A549 (cell line): ENCODE measurements around the gene SYNPR. TPM values are rescaled to one million over a fixed set of nuclear protein-coding genes. Genes with fewer than 3 reads are reported as not detected.
"Not testable (repeated sequence)": the region's sequence is repeated elsewhere in the genome, so short reads cannot be mapped to it uniquely, and the experiment has no call there.

Experiments used
- ATAC-seq, 2 experiments: fragments of 200-7000 bp in 1 of 2; fragments of >200 bp in 1 of 2; cut with Nextera tagmentation in 1 of 2; cut with Tn5 transposase in 1 of 2; 3 replicates each; pipeline versions ENCODE4 v1.8.0 to v1.9.1; 2018 to 2020; ENCODE audit warnings: mild to moderate bottlenecking in 1 of 2, moderate library complexity in 1 of 2
- CTCF ChIA-PET: fragments of 300-600 bp; sonication (Branson Sonifier 250); formaldehyde crosslinking; extraction: SDS; loops from one replicate; lab custom pipeline; 2021; ENCODE audit warnings: antibody characterized with exemption, inconsistent platforms; lab: Yijun Ruan, JAX
- POLR2A ChIA-PET: fragments of 350-600 bp; formaldehyde crosslinking; extraction: SDS; loops from one replicate; lab custom pipeline; 2021; ENCODE audit warnings: antibody characterized with exemption, inconsistent platforms; lab: Yijun Ruan, JAX
- DNase-seq, 2 experiments: peaks; one replicate each; pipeline versions ENCODE4 v3.0.0 to v3.0.0-alpha.2; 2011 to 2016; ENCODE audit warnings: low read depth in 1 of 2, low spot score in 1 of 2
- FAIRE-seq: peaks from 2 replicates; lab custom pipeline; 2011; peaks lifted over from hg19 to GRCh38; lab: Jason Lieb, UNC
- H3K27ac ChIP-seq, 2 experiments: fragments of >200 bp; sonication (Bioruptor Twin); formaldehyde crosslinking; 3 replicates each; pipeline ENCODE4 v1.5.1; 2016 to 2017
- H3K4me1 ChIP-seq: fragments of >200 bp; sonication (Bioruptor Twin); formaldehyde crosslinking; 3 replicates; pipeline ENCODE4 v1.6.1; 2016
- H3K4me2 ChIP-seq: fragments of >200 bp; sonication (Bioruptor Twin); formaldehyde crosslinking; 3 replicates; pipeline ENCODE4 v1.6.1; 2016
- H3K4me3 ChIP-seq: fragments of >200 bp; sonication (Bioruptor Twin); formaldehyde crosslinking; 3 replicates; pipeline ENCODE4 v1.5.1; 2016
- H3K9me3 ChIP-seq: fragments of >200 bp; sonication (Bioruptor Twin); formaldehyde crosslinking; 3 replicates; pipeline ENCODE4 v1.6.1; 2016
- CHD2 ChIP-seq: fragments of 150-350 bp; IDR thresholded peaks from 2 replicates; pipeline ENCODE4 v1.6.1; 2014; ENCODE audit warnings: low read length; ENCODE audit not compliant: partially characterized antibody
- CHD4 ChIP-seq: fragments of 200-600 bp; sonication (generic); IDR thresholded peaks from 2 replicates; pipeline ENCODE4 v1.6.1; 2016; ENCODE audit warnings: antibody characterized with exemption, mild to moderate bottlenecking, borderline replicate concordance
- FOSB ChIP-seq: fragments of 250-450 bp; sonication (Bioruptor Pico); IDR thresholded peaks from 2 replicates; pipeline ENCODE4 v1.5.0; 2020; ENCODE audit warnings: mild to moderate bottlenecking, moderate library complexity
- FOSL2 ChIP-seq, 2 experiments: fragments of 450-650 bp in 1 of 2; fragments of >200 bp in 1 of 2; sonication (Bioruptor Twin) in 1 of 2; formaldehyde crosslinking; IDR thresholded peaks; 2 replicates each; pipeline versions ENCODE4 v1.5.0 to v1.6.1; 2016 to 2020; ENCODE audit warnings: mild to moderate bottlenecking in 1 of 2, moderate library complexity in 1 of 2
- FOXS1 ChIP-seq: fragments of 250-450 bp; sonication (Bioruptor Pico); IDR thresholded peaks from 2 replicates; pipeline ENCODE4 v1.5.0; 2020; ENCODE audit warnings: mild to moderate bottlenecking, moderate library complexity
- JUN ChIP-seq, 2 experiments: fragments of >200 bp; sonication (Bioruptor Twin); formaldehyde crosslinking; IDR thresholded peaks; 2 replicates in 1 of 2; 3 replicates in 1 of 2; pipeline ENCODE4 v1.6.1; 2016 to 2017
- JUNB ChIP-seq: fragments of >200 bp; sonication (Bioruptor Twin); formaldehyde crosslinking; IDR thresholded peaks from 2 replicates; pipeline ENCODE4 v1.6.1; 2016
- MAFK ChIP-seq: fragments of 450-650 bp; IDR thresholded peaks from 2 replicates; pipeline ENCODE4 v1.6.1; 2014; ENCODE audit not compliant: partially characterized antibody
- MYC ChIP-seq: IDR thresholded peaks from 2 replicates; pipeline ENCODE4 v1.6.1; 2012; ENCODE audit warnings: mild to moderate bottlenecking, inconsistent platforms, low read length, improper control_type of control experiment, borderline replicate concordance
- NR3C1 ChIP-seq: fragments of >200 bp; sonication (Bioruptor Twin); formaldehyde crosslinking; IDR thresholded peaks from 3 replicates; pipeline ENCODE4 v1.6.1; 2017
- POLR2AphosphoS2 ChIP-seq: conservative IDR thresholded peaks from 2 replicates; pipeline ENCODE4 v1.6.1; 2012; ENCODE audit warnings: low read length, improper control_type of control experiment, inconsistent platforms
- RCOR1 ChIP-seq: fragments of 150-350 bp; IDR thresholded peaks from 2 replicates; pipeline ENCODE4 v1.6.1; 2014; ENCODE audit warnings: antibody characterized with exemption, low read length, low read depth
- RNF2 ChIP-seq: fragments of 200-600 bp; sonication (generic); IDR thresholded peaks from 2 replicates; pipeline ENCODE4 v1.6.1; 2016; ENCODE audit warnings: low read depth, mild to moderate bottlenecking, antibody characterized with exemption, moderate library complexity, borderline replicate concordance
- SREBF2 ChIP-seq: fragments of 450-650 bp; IDR thresholded peaks from 2 replicates; pipeline ENCODE4 v1.6.1; 2014; ENCODE audit warnings: mild to moderate bottlenecking, moderate library complexity
- ZSCAN20 ChIP-seq: fragments of 250-450 bp; sonication (Bioruptor Pico); IDR thresholded peaks from 2 replicates; pipeline ENCODE4 v1.8.0; 2022; ENCODE audit warnings: mild to moderate bottlenecking, moderate library complexity
- WGBS: methylation state at CpG from one replicate; pipeline ENCODE4 v1.1.6; 2017; ENCODE audit errors: missing lambda C conversion rate; 5-methylcytosine and 5-hydroxymethylcytosine counted together
- polyA plus RNA-seq, 4 experiments: library from polyadenylated mRNA; depleted of rRNA in 3 of 4; stranded (reverse); fragments of >200 nt; fragmentation: RNase III in 1 of 4; extraction: RNeasy Plus Mini Kit Qiagen cat#74134 plus additional on column Dnase treatment in 1 of 4; gene quantifications; 2 replicates in 3 of 4; 3 replicates in 1 of 4; pipeline ENCODE4 v1.2.3, GENCODE V29; 2011 to 2017
- TF ChIP-seq, protein P1 (sequence below): fragments of >200 bp; sonication (Bioruptor Twin); formaldehyde crosslinking; IDR thresholded peaks from 3 replicates; pipeline ENCODE4 v1.5.1; 2016
- TF ChIP-seq, protein P2 (sequence below): fragments of 450-650 bp; IDR thresholded peaks from 2 replicates; pipeline ENCODE4 v1.6.1; 2014; ENCODE audit warnings: antibody characterized with exemption
- TF ChIP-seq, protein P3 (sequence below): fragments of >200 bp; sonication (Bioruptor Twin); formaldehyde crosslinking; IDR thresholded peaks from 3 replicates; pipeline ENCODE4 v1.6.1; 2016

Gene SYNPR
- polyA plus RNA-seq, 2 of the 4 experiments (the other 2 are of a cell fraction), result not detected

DNA sequence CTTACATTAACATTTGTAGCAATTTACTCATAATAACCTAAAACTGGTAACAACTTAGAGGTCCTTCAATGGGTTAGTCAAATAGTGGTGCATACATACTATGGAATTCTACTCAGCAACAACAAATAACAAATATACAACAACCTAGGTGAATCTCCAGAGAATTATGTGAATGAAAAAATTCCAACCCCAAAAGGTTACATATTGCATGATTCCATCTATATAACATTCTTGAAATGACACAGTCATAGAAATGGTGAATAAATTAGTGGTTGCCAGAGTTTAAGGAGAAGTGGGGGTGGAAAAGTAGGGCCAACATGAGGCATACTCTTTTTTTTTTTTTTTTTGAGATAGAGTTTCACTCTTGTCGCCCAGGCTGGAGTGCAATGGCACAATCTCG is 361.7 kb downstream of the SYNPR start:
- 8% methylated on average over 2 of the region's 2 CpGs for WGBS
- no peak overlapping the region for H3K4me3 ChIP-seq
- no peaks in the 10 kb centered on the region for H3K4me1 ChIP-seq
- DNase-seq (no peak), FAIRE-seq (no peak)
- POLR2A ChIA-PET, result no interaction called here
- CTCF ChIA-PET, result no interaction called here
- no peak for TF ChIP-seq FOSB (CRISPR knock-in tag)
- TF ChIP-seq JUNB, result no peak
- no peak for TF ChIP-seq MYC
- no peak for TF ChIP-seq FOXS1
- TF ChIP-seq, all 56 proteins: peak for 0
- H3K4me2 ChIP-seq, result no peak overlapping the region
- no peaks in the 10 kb centered on the region for H3K9me3 ChIP-seq
- no peak overlapping the region for H3K27ac ChIP-seq
- no peak for ATAC-seq

- WGBS, result 0% methylated on average over 1 of the region's 1 CpG
Measured at GRCh38 chr3:63642488-63642887, 364.4 kb downstream of the SYNPR start.

GRCh38 chr3:63644212-63644797 is 366.2 kb downstream of the SYNPR start:
- DNase-seq, result no peak
- Histone ChIP-seq H3K4me3 (no peak overlapping the region), H3K27ac (no peak overlapping the region), H3K4me1 (no peaks in the 10 kb centered on the region), H3K9me3 (no peaks in the 10 kb centered on the region), H3K4me2 (no peak overlapping the region; the same call in 2 of the 3 replicates)
- CTCF ChIA-PET, result interaction anchor here (0.6 to 0.7 kb wide), 2 partner anchors 104 to 248 kb away, joined by 3 to 5 read pairs; no protein-coding TSS in a partner anchor
- 1% methylated on average over 5 of the region's 5 CpGs for WGBS
- no peak for FAIRE-seq
- POLR2A ChIA-PET, result no interaction called here
- TF ChIP-seq, protein P1, sequence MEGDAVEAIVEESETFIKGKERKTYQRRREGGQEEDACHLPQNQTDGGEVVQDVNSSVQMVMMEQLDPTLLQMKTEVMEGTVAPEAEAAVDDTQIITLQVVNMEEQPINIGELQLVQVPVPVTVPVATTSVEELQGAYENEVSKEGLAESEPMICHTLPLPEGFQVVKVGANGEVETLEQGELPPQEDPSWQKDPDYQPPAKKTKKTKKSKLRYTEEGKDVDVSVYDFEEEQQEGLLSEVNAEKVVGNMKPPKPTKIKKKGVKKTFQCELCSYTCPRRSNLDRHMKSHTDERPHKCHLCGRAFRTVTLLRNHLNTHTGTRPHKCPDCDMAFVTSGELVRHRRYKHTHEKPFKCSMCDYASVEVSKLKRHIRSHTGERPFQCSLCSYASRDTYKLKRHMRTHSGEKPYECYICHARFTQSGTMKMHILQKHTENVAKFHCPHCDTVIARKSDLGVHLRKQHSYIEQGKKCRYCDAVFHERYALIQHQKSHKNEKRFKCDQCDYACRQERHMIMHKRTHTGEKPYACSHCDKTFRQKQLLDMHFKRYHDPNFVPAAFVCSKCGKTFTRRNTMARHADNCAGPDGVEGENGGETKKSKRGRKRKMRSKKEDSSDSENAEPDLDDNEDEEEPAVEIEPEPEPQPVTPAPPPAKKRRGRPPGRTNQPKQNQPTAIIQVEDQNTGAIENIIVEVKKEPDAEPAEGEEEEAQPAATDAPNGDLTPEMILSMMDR, result no peak
- TF ChIP-seq MAFK (peak; percentile 45), CHD4 (no peak)
- no peak for ATAC-seq

More at GRCh38 chr3:63642488-63642887, 364.4 kb downstream of the SYNPR start:
- FAIRE-seq (no peak), ATAC-seq (no peak), DNase-seq (no peak)
- Histone ChIP-seq H3K27ac (no peak overlapping the region), H3K4me2 (no peak overlapping the region), H3K9me3 (no peaks in the 10 kb centered on the region), H3K4me3 (no peak overlapping the region), H3K4me1 (no peaks in the 10 kb centered on the region)
- TF ChIP-seq FOSB (CRISPR knock-in tag) (no peak), RNF2 (no peak), ZSCAN20 (CRISPR knock-in tag) (no peak), SREBF2 (no peak), FOSL2 (IDR thresholded peaks at IDR 0.05) (no peak), FOSL2 (CRISPR knock-in tag; IDR thresholded peaks at IDR 0.05) (no peak), POLR2AphosphoS2 (no peak), NR3C1 (no peak), JUN (IDR thresholded peaks at IDR 0.05) (no peak), RCOR1 (no peak), CHD2 (no peak)
- TF ChIP-seq, protein P2, sequence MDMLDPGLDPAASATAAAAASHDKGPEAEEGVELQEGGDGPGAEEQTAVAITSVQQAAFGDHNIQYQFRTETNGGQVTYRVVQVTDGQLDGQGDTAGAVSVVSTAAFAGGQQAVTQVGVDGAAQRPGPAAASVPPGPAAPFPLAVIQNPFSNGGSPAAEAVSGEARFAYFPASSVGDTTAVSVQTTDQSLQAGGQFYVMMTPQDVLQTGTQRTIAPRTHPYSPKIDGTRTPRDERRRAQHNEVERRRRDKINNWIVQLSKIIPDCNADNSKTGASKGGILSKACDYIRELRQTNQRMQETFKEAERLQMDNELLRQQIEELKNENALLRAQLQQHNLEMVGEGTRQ, result no peak
- TF ChIP-seq, protein P3, sequence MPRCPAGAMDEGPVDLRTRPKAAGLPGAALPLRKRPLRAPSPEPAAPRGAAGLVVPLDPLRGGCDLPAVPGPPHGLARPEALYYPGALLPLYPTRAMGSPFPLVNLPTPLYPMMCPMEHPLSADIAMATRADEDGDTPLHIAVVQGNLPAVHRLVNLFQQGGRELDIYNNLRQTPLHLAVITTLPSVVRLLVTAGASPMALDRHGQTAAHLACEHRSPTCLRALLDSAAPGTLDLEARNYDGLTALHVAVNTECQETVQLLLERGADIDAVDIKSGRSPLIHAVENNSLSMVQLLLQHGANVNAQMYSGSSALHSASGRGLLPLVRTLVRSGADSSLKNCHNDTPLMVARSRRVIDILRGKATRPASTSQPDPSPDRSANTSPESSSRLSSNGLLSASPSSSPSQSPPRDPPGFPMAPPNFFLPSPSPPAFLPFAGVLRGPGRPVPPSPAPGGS, result no peak
- ChIA-PET CTCF (no interaction called here), POLR2A (no interaction called here)

DNA sequence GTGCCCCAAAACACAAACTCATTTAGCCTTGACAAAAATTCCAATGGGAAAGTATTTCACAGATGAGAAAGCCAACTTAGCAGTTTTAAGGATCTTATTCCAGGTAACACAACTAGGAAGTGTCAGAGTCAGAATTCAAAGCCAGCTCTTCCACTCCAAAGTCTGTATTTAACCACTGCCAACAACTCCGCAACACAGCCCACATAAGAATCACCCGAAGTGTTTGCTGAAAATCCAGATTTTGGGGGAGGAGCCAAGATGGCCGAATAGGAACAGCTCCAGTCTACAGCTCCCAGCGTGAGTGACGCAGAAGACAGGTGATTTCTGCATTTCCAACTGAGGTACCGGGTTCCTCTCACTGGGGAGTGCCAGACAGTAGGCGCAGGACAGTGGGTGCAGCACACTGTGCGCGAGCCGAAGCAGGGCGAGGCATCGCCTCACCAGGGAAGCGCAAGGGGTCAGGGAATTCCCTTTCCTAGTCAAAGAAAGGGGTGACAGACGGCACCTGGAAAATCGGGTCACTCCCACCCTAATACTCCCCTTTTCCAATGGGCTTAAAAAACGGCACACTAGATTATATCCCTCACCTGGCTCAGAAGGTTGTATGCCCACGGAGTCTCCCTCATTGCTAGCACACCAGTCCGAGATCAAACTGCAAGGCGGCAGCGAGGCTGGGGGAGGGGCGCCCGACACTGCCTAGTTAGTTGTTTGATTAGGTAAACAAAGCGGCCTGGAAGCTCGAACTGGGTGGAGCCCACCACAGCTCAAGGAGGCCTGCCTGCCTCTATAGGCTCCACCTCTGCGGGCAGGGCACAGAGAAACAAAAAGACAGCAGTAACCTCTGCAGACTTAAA is 367.0 kb downstream of the SYNPR start:
- POLR2A ChIA-PET, H3K4me1 ChIP-seq, H3K9me3 ChIP-seq, H3K27ac ChIP-seq, ATAC-seq, FAIRE-seq, DNase-seq: not testable (repeated sequence)
- CTCF ChIA-PET, result interaction anchor here (0.6 to 0.7 kb wide), 2 partner anchors 104 to 249 kb away, joined by 3 to 5 read pairs; no protein-coding TSS in a partner anchor
- peak overlapping the region; percentile 67 for H3K4me2 ChIP-seq
- 0% methylated on average over 14 of the region's 25 CpGs for WGBS
- H3K4me3 ChIP-seq, result peak overlapping the region; percentile 31; the same call in 2 of the 3 replicates
